WTC11 (cell line): ENCODE measurements around the gene CELSR1. TPM values are rescaled to one million over a fixed set of nuclear protein-coding genes. Genes with fewer than 3 reads are reported as not detected.
A peak's percentile ranks its signal among the peaks of the same experiment; 100 is the strongest.

Experiments
- ATAC-seq: fragments of 200-7000 bp; cut with Tn5 transposase; 2 replicates; pipeline ENCODE4 v1.10.0; 2021; ENCODE audit warnings: mild to moderate bottlenecking, moderate library complexity
- CTCF ChIA-PET: fragments of 300-600 bp; sonication (Branson Sonifier 250); formaldehyde crosslinking; loops from one replicate; lab custom pipeline; 2021; ENCODE audit warnings: antibody characterized with exemption; lab: Charles Lee
- POLR2A ChIA-PET: fragments of 350-600 bp; sonication (Branson Sonifier 250); formaldehyde crosslinking; loops from one replicate; lab custom pipeline; 2021; ENCODE audit warnings: antibody characterized with exemption; lab: Charles Lee
- DNase-seq: peaks from one replicate; pipeline ENCODE4 v3.0.0; 2021; ENCODE audit warnings: low spot score
- H3K27ac Mint-ChIP-seq: 2 replicates; pipeline ENCODE4 v1.8.0; 2021; ENCODE audit warnings: mixed read lengths
- H3K27me3 Mint-ChIP-seq: 2 replicates; pipeline ENCODE4 v1.8.0; 2021; ENCODE audit warnings: low read depth, mild to moderate bottlenecking, moderate library complexity, mixed read lengths
- H3K36me3 Mint-ChIP-seq: 2 replicates; pipeline ENCODE4 v1.8.0; 2021; ENCODE audit warnings: mixed read lengths
- H3K4me1 Mint-ChIP-seq: 2 replicates; pipeline ENCODE4 v1.8.0; 2022; ENCODE audit warnings: mixed read lengths
- H3K4me3 Mint-ChIP-seq: 2 replicates; pipeline ENCODE4 v1.8.0; 2021; ENCODE audit warnings: mild to moderate bottlenecking, moderate library complexity, mixed read lengths
- H3K9me3 Mint-ChIP-seq: 2 replicates; pipeline ENCODE4 v1.8.0; 2021; ENCODE audit warnings: mixed read lengths
- ARID4B ChIP-seq: sonication (generic); formaldehyde crosslinking; IDR thresholded peaks from 2 replicates; pipeline ENCODE4 v1.8.0; 2023; ENCODE audit warnings: missing genetic modification reagents, mild to moderate bottlenecking, borderline replicate concordance
- CREM ChIP-seq: sonication (generic); formaldehyde crosslinking; IDR thresholded peaks from 2 replicates; pipeline ENCODE4 v1.8.1; 2022; ENCODE audit warnings: mild to moderate bottlenecking, missing genetic modification reagents, moderate library complexity
- ELF4 ChIP-seq: sonication (generic); formaldehyde crosslinking; IDR thresholded peaks from 2 replicates; pipeline ENCODE4 v1.8.1; 2022; ENCODE audit warnings: low read depth, mild to moderate bottlenecking, moderate library complexity, missing genetic modification reagents
- EMX1 ChIP-seq: fragments of 250-450 bp; sonication (Bioruptor Pico); IDR thresholded peaks from 2 replicates; pipeline ENCODE4 v1.8.0; 2021; ENCODE audit warnings: mild to moderate bottlenecking
- ESRRA ChIP-seq: sonication (generic); formaldehyde crosslinking; IDR thresholded peaks from 2 replicates; pipeline ENCODE4 v1.8.1; 2022; ENCODE audit warnings: mild to moderate bottlenecking, missing genetic modification reagents, borderline replicate concordance
- GTF2I ChIP-seq: fragments of 250-450 bp; sonication (Bioruptor Pico); conservative IDR thresholded peaks from 2 replicates; pipeline ENCODE4 v1.4.0; 2021; ENCODE audit warnings: mild to moderate bottlenecking
- IRF2 ChIP-seq: sonication (generic); formaldehyde crosslinking; IDR thresholded peaks from 2 replicates; pipeline ENCODE4 v1.8.0; 2022; ENCODE audit warnings: low read depth, missing genetic modification reagents, borderline replicate concordance
- KAT7 ChIP-seq: sonication (generic); formaldehyde crosslinking; IDR thresholded peaks from 2 replicates; pipeline ENCODE4 v1.8.1; 2023; ENCODE audit warnings: missing genetic modification reagents, mild to moderate bottlenecking, borderline replicate concordance
- MYBL2 ChIP-seq: sonication (generic); formaldehyde crosslinking; IDR thresholded peaks from 2 replicates; pipeline ENCODE4 v1.8.1; 2023; ENCODE audit warnings: mild to moderate bottlenecking, moderate library complexity, missing genetic modification reagents
- NFATC4 ChIP-seq: fragments of 250-450 bp; sonication (Bioruptor Pico); IDR thresholded peaks from 2 replicates; pipeline ENCODE4 v1.9.0; 2021; ENCODE audit warnings: mild to moderate bottlenecking
- RELA ChIP-seq: sonication (generic); formaldehyde crosslinking; IDR thresholded peaks from 2 replicates; pipeline ENCODE4 v1.8.1; 2022; ENCODE audit warnings: missing genetic modification reagents, mild to moderate bottlenecking, borderline replicate concordance
- SMAD3 ChIP-seq: sonication (generic); formaldehyde crosslinking; IDR thresholded peaks from 2 replicates; pipeline ENCODE4 v1.8.0; 2022; ENCODE audit warnings: missing genetic modification reagents, mild to moderate bottlenecking, borderline replicate concordance
- SMAD4 ChIP-seq: sonication (generic); formaldehyde crosslinking; IDR thresholded peaks from 2 replicates; pipeline ENCODE4 v1.8.0; 2022; ENCODE audit warnings: mild to moderate bottlenecking, missing genetic modification reagents
- SOX15 ChIP-seq: fragments of 250-450 bp; sonication (Bioruptor Pico); IDR thresholded peaks from 2 replicates; pipeline ENCODE4 v1.9.0; 2021; ENCODE audit warnings: mild to moderate bottlenecking
- ZBTB43 ChIP-seq: sonication (generic); formaldehyde crosslinking; IDR thresholded peaks from 2 replicates; pipeline ENCODE4 v1.8.1; 2023; ENCODE audit warnings: mild to moderate bottlenecking, missing genetic modification reagents
- ZNF219 ChIP-seq: sonication (generic); formaldehyde crosslinking; IDR thresholded peaks from 2 replicates; pipeline ENCODE4 v1.8.0; 2023; ENCODE audit warnings: missing genetic modification reagents, mild to moderate bottlenecking, borderline replicate concordance
- ZNF671 ChIP-seq: fragments of 250-450 bp; sonication (Bioruptor Pico); IDR thresholded peaks from 2 replicates; pipeline ENCODE4 v1.8.0; 2021; ENCODE audit warnings: mild to moderate bottlenecking
- total RNA-seq: library from RNA; stranded (reverse); gene quantifications from 3 replicates; pipeline ENCODE4 v1.2.3, GENCODE V29; 2021
- TF ChIP-seq, protein P1 (sequence below): sonication (generic); formaldehyde crosslinking; IDR thresholded peaks from 2 replicates; pipeline ENCODE4 v1.8.1; 2022; ENCODE audit warnings: mild to moderate bottlenecking, missing genetic modification reagents, moderate library complexity, borderline replicate concordance
- TF ChIP-seq, protein P2 (sequence below): sonication (generic); formaldehyde crosslinking; IDR thresholded peaks from 2 replicates; pipeline ENCODE4 v1.8.1; 2022; ENCODE audit warnings: mild to moderate bottlenecking, moderate library complexity, missing genetic modification reagents

The CELSR1 gene
- total RNA-seq, 1 experiment from 2014 or later, result 16.8 TPM

DNA sequence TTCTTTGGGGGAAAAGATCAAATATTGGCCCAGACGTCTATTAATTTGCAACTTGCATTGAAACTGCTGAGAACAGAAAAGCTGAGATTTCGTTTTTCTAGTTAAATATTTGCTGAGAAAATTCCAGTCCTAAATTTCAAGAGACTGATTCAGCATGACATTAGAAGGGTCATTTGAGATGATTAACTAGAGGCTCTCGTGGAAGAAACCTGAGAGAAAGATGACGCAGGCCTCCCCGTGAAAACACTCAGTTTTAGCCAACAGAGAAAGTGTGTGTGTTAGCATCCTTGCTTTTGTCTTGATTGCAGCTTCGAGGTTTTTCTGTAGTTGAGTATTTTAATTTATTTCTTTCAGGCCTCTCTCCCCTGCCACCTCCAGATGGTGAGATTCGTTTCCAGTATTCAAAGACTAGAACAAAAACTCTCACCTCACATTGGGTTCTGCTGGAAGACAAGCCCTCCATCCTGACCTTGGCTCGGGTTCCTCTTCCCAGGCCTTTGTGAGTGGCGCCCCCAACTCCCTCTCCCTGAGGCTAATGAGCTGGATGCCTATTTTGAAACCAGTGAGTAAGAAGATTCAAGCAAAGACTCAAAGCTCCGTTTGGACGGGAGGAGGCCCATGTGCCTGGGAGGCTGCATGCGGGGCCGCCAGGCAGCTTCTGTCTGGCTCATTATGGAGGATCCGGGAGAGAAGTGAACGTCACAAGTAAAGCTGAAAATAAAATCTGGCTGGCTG is 52.4 kb downstream of the CELSR1 start:
- CTCF ChIA-PET, result interaction anchor here (0.9 to 2.6 kb wide), 6 partner anchors 48 to 130 kb away, joined by 3 to 17 read pairs (median 3); no protein-coding TSS in a partner anchor

GRCh38 chr22:46484156-46484860 is 53.1 kb downstream of the CELSR1 start:
- Mint-ChIP-seq H3K9me3 (peaks cover 6% of the 10 kb centered on the region), H3K27ac (peak overlapping the region; percentile 84; the same call in 1 of the 2 replicates)
- no peak for ATAC-seq
- CTCF ChIA-PET, result interaction anchor here (1.3 to 2.6 kb wide), 2 partner anchors 58 to 117 kb away, joined by 3 to 17 read pairs; no protein-coding TSS in a partner anchor
- no peak for TF ChIP-seq NFATC4
- TF ChIP-seq SMAD4, result no peak
- TF ChIP-seq CREM, result no peak
- TF ChIP-seq ZNF219 (CRISPR knock-in tag), result no peak
- no peak for TF ChIP-seq SOX15
- no peak for TF ChIP-seq MYBL2 (CRISPR knock-in tag)
- TF ChIP-seq SMAD3, result no peak
- no peak for TF ChIP-seq KAT7 (CRISPR knock-in tag)
- TF ChIP-seq, protein P1, sequence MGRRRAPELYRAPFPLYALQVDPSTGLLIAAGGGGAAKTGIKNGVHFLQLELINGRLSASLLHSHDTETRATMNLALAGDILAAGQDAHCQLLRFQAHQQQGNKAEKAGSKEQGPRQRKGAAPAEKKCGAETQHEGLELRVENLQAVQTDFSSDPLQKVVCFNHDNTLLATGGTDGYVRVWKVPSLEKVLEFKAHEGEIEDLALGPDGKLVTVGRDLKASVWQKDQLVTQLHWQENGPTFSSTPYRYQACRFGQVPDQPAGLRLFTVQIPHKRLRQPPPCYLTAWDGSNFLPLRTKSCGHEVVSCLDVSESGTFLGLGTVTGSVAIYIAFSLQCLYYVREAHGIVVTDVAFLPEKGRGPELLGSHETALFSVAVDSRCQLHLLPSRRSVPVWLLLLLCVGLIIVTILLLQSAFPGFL (CRISPR knock-in tag), result no peak
- no peak for TF ChIP-seq RELA
- TF ChIP-seq ELF4, result no peak
- TF ChIP-seq, protein P2, sequence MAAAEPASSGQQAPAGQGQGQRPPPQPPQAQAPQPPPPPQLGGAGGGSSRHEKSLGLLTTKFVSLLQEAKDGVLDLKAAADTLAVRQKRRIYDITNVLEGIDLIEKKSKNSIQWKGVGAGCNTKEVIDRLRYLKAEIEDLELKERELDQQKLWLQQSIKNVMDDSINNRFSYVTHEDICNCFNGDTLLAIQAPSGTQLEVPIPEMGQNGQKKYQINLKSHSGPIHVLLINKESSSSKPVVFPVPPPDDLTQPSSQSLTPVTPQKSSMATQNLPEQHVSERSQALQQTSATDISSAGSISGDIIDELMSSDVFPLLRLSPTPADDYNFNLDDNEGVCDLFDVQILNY (CRISPR knock-in tag), result no peak
- TF ChIP-seq ZBTB43 (CRISPR knock-in tag), result no peak
- TF ChIP-seq IRF2 (CRISPR knock-in tag), result no peak
- no peak for TF ChIP-seq ARID4B
- TF ChIP-seq, all 79 proteins: peak for 0
- POLR2A ChIA-PET, result interaction anchor here (1.1 kb wide), 1 partner anchor 26 kb away, joined by 3 read pairs; no protein-coding TSS in a partner anchor
- Mint-ChIP-seq H3K4me1 (peaks cover 31% of the 10 kb centered on the region), H3K27me3 (no peaks in the 10 kb centered on the region), H3K4me3 (no peak overlapping the region), H3K36me3 (peaks cover 15% of the 10 kb centered on the region)
- no peak for DNase-seq

More for the DNA sequence above, 52.4 kb downstream of the CELSR1 start:
- DNase-seq (no peak), ATAC-seq (peak; percentile 36; the same call in 1 of the 2 replicates)
- Mint-ChIP-seq H3K4me3 (no peak overlapping the region), H3K27me3 (no peaks in the 10 kb centered on the region), H3K9me3 (peaks cover 6% of the 10 kb centered on the region), H3K27ac (peak overlapping the region; percentile 84), H3K36me3 (peaks cover 15% of the 10 kb centered on the region), H3K4me1 (peaks cover 28% of the 10 kb centered on the region)
- TF ChIP-seq EMX1 (CRISPR knock-in tag) (no peak), ESRRA (no peak), GTF2I (CRISPR knock-in tag) (no peak), ZNF671 (CRISPR knock-in tag) (no peak)
- POLR2A ChIA-PET, result interaction anchor here (1.1 kb wide), 1 partner anchor 25 kb away, joined by 3 read pairs; no protein-coding TSS in a partner anchor
